NCI-H526 (cell line): ENCODE data around the gene PPIL6.

Experiments
- DNase-seq, 2 experiments: peaks; one replicate each; lab custom pipeline; 2025; lab: John Stamatoyannopoulos, UW

PPIL6 gene

DNA sequence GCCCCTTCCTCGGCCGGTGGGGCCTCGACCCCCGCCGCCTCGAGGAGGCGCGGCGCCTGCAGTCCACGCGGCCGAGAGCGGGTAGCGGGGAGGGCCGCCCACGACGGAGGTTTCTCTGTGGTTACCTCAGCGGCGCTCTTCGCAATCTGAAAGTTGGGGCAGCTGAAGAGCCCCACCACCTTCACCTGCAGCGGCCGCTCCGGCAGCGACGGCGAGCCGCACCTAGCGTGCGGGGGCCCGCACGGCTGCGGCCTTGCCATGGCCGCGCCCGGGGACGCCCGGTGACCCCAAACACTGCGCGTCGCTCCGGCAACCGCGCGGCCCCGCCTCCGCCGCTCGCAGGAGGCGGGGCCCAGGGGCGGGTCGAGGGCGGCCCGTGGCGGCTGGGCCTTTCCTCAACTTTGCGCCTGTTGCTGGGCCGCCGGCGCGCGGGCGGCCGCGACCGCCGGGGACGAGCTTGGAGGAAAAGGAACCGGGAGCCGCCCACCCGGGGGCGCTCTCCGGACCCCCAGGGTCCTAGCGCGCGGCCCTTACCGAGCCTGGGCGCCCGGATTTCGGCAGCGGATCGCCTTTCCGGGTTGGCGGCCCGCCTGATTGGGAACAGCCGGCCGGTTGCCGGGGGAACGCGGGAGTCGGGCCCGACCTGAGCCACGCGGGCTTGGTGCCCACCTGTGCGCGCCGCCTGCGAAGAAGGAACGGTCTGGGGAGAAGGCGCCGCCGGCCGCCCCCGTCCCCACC is at the start of gene PPIL6, which contains the start of gene SMPD2:
PPIL6 (minus strand) TSS at position 298 of the 738 bp plus-strand sequence; CDS start at position 260, 38 bp downstream.
SMPD2 (plus strand) TSS at position 394 of the 738 bp plus-strand sequence. CDS start 398 bp downstream, outside the sequence.
- peak; percentile 40 to 88 for DNase-seq

DNA sequence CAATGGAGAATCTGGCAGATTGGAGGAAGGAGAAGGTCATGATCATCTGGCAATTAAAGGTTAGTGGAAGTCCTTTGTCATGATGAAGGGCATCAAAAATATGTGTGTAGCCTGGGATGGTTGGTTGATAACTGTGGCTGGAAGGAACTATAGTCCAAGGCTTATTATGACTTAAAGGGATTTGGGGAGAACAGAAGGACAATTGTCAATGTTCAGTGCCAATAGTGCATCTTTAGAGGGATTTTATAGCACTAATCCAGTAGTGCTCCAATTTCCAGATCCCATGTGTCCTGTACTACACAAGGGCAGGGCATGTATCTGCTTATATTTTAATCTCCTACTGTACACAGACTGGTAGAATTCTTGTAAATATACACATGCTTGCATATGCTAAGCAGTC is 47.6 kb upstream of the PPIL6 start:
- no peak for DNase-seq

DNA sequence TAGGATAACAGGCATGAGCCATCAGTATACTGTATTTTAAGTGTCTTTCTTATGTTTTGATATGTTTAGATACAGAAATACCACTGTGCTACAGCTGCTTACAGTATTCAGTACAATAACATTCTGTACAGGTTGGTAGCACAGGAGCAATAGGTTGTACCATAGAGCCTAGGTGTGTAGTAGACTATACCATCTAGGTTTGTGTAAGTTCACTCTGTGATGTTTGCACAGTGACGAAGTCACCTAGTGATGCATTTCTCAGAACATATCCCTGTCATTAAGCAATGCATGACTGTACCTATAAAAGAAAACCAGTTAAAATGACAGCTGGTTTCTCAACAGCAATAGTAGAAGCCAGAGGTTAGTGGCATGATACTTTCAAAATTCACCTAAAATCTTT is 45.6 kb upstream of the PPIL6 start:
- DNase-seq: no peak

DNA sequence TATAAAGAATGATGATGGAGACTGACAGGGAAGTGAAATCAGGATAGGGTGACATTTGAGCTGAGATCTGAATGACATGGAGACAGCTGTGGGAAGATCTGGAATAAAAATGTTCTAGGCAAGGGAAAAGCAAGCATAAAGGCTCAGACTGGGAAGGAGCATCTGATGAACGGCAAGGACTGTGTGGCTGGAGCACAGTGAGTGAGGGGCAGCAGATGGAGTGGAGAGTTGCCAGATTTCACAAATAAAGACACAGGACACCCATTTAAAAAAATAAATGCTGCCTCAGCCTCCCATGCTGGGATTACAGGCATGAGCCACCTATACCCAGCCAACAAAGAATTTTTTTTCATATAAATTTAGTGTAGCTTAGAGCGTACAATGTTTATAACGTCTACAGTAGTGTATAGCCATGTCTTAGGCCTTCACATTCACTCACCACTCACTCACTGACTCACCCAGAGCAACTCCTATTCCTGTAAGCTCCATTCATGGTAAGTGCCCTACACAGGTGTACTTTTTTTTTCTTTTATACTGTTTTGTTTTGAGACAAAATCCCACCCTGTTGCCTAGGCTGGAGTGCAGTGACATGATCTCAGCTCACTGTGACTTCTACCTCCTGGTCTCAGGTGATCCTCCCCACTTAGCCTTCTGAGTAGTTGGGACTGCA is 45.0 kb upstream of the PPIL6 start:
- no peak for DNase-seq

DNA sequence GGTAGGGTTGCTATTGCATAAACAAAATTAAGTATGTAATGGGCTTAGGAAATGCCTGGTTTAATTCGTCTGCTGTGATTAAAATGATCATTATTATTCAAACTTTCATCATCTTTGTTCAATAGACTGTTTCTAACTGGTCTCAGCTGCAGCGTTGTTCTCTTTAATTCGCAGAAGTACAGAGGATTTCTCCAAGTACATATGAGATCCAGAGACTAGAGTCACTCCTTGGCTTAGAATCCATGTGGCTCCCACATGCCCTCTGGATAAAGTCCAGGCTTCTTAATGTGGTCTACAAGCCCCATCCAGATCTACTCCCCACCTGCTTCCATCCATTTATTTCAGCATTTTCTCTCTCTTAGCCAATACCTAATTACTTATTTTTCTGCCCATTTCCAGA is 43.7 kb upstream of the PPIL6 start:
- no peak for DNase-seq

DNA sequence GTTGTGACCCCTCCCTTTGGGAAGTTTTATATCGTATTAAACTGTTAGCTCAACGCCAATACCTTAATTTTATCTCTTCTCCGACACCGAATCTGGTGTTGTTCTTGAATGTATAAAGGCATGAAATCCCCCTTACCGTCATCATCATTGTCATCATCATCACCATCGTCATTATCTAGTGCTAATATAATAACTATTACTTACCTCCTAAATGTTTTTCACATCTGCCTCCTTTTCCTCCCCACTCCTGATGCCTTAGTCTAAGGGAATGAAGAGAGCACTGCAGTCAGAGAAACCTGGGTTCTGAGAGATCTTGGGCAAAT is 43.3 kb upstream of the PPIL6 start:
- no peak for DNase-seq

DNA sequence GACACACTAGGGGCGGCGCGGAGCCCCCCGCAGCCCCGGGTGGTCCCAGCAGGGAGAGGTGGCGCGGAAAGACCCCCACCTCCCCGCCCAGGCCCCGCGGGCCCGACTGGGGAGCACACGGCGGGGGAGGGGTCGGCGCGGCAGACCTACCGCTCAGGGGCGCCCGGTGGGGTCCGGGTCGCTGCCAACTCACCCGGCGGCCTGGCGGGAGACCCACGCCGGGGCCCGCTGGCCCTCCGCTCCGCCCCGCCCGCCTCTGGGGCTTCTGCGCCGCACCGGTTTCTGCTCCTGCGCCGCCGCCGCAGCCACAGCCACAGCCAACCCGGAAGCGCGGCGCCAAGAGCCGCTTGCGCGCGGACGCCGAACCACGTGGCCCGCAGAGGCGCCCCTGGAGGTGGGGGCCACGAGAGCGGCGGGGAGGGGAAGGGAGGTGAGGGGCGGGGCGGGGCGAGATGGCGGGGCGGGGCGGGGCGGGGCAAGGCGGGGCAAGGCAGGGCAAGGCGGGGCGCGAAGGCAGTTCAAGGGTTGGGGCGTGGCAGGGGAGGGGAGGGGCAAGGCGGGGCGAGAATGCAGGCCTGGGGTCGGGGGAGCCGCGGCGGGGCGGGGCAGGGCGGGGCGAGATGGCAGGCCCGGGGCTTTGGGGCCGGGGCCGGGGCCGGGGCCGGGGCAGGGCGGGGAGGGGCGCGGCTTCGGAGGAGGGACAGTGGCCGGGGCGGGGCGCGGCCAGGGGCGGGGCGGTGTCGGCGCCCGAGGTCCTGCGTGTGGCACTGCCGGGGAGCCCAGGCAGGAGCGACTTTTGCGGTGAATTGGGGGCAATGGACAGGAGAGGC is 42.7 kb upstream of the PPIL6 start, which contains the start of gene ZBTB24:
ZBTB24 (minus strand) TSS at position 315 of the 830 bp plus-strand sequence. CDS start 1,193 bp downstream, outside the sequence.
- peak; percentile 49 to 94 for DNase-seq

DNA sequence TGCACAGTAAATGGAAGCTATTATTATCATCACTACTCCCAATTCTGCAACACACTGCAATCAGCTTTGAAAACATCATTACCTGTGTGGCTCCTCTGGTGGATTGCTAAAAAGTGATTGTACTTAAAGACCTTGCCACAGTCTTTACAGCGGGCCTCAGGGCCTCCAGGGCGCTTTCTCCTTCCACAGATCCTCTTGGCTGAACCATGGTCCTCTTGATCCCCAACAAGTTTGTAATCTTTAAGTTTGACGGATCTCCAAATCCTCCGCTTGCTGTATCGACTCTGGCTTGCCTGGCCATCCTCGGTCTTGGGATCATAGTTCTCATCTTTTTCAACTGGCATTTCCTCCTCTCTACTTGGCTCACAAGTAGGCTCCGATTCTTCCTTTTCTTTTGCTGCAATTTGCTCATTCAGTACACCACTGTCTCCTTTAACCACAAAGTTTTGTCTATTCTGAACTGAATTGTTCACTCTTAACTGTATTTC is 40.6 kb upstream of the PPIL6 start:
- DNase-seq: no peak

DNA sequence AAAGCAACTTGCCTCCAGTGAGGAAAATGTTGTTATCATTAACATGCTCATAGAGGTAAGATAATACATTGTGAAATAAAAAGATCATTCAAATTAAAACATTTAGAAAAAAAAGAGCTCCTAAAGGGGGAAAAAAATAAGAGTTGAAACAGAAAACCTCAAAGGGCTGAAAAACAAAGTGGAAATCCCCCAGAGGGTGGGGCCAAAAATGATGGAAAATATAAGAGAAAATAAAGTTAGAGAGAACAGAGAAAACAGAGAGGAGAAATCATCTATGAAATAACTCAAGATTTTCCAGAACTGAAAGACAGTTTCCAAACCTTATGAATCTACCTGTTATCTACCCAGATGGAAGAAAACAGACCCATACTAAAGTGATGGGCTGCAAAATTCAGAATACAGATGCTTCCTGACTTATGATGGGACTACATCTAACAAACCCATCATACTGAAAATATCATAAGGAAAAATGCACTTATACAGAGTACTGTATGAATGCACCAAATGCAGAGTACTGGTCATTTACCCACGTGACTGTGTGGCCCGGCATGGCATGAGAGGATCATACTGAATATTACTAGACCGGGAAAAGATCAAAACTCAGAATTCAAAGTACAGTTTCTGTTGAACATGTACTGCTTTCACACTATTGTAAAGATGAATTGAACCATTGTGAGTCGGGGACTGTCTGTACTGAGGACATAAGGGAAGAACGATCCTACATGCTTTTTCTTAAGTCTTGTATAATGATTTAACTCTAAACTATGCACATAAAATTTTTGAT is 38.6 kb upstream of the PPIL6 start:
- no peak for DNase-seq

DNA sequence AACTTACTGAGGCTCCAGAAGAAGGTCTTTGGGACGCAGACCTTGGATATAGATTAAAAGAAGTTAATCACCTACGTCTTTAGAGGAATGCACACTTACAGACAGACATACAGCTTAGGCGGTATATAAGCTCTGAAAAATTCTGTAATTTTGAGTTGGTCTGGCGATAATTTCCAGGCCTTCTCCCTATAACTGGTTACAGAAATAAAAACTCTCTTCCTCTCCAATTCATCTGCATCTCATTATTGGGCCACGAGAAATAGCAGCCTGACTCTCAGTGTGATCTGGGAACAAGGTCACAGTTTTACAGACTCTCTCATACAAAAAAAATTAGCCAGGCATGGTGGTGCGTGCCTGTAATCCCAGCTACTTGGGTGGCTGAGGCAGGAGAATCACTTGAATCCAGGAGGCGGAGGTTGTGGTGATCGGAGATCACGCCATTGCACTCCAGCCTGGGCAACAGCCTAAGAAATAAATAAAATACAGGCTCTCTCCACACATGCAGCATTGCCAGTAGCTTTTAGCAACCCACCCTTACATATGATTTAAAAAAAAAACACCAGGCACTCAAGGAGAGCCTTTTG is 37.9 kb upstream of the PPIL6 start:
- no peak for DNase-seq

DNA sequence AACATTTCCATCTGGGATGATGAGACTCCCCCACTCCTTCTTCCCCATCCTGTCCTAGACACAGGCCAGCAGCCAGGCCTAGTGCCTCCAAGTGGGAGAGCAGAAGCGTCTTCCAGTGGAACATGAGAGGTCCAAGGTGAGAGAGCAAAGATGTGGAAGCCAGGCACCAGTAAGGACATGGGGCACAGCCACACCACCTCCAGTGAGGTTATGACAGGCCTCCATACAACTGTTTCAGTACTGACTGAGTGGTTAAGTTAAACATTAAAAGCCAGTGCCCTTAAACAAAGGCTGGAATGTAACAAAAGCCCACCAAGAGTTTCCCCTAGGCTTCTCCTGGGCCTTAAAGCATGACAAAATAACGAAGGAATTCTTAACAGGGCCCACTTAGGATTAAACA is 37.3 kb upstream of the PPIL6 start:
- no peak for DNase-seq

DNA sequence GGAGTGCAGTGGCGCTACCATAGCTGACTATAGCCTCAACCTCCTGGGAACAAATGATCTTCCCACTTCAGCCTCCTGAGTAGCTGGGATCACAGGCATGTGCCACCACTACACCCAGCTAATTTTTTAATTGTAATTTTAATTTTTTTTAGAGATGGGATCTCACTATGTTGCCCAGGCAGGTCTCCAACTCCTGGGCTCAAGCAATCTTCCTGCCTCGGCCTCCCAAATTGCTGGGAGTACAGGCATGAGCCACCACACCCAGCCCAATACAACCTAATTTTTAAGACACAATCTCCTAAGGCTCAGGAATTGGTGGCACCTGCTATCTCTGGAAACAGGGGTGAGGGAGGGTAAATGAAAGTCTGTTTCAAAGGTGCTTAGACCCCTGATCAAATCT is 36.8 kb upstream of the PPIL6 start:
- DNase-seq: no peak

DNA sequence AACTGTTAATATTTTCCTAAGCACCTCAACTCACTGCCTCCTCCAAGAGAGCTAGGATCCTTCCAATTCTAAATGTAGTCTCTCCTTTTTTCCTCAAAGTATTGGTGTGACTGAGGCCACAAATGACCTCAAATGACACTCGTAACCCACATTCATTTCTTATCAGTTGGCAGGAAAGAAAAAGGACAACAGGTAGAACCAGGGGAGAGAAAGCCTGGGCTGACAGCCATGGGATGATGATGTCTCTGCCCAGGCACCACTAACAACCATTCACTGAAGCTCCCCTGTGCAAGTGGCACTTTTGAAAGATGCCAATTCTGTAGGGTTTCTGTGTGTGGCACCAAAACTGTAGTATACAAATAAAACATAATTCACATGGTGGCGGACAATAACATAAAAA is 35.2 kb upstream of the PPIL6 start:
- DNase-seq: no peak

DNA sequence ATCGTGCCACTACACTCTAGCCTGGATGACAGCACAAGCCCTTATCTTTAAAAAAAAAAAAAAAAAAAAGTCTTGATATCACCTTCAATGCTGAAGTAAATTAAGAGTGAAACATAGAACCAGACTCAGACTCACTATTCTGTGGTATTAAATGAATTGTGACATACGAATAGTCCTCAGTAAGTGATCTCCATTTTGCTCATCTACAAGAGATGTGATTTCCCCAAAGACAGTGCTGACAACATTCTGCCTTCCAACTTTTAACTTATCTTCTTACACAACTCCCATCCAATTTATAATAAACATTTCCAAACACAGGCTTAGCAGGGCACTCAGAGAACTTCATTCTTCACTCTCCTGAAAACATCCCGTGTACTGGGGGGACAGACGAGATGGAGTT is 34.6 kb upstream of the PPIL6 start:
- no peak for DNase-seq

DNA sequence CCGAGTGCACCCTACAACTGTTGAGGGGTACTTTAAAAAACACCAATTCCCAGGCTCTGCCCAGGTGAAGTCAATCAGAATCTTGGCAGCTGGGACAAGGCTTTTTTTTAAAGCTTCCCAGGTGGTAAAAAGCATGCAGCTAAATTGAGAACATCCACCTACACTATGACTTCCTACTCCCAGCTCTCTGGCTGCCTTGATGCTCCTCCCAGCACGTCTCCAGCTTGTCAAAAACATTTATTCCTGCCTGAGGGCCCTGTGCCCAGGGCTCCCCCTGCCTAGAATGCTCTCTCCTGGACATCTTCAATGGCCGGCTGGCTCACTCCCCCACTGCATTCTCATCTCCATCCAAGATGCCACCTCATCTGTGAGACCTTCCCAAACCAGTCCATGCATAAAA is 32.7 kb upstream of the PPIL6 start:
- no peak for DNase-seq

DNA sequence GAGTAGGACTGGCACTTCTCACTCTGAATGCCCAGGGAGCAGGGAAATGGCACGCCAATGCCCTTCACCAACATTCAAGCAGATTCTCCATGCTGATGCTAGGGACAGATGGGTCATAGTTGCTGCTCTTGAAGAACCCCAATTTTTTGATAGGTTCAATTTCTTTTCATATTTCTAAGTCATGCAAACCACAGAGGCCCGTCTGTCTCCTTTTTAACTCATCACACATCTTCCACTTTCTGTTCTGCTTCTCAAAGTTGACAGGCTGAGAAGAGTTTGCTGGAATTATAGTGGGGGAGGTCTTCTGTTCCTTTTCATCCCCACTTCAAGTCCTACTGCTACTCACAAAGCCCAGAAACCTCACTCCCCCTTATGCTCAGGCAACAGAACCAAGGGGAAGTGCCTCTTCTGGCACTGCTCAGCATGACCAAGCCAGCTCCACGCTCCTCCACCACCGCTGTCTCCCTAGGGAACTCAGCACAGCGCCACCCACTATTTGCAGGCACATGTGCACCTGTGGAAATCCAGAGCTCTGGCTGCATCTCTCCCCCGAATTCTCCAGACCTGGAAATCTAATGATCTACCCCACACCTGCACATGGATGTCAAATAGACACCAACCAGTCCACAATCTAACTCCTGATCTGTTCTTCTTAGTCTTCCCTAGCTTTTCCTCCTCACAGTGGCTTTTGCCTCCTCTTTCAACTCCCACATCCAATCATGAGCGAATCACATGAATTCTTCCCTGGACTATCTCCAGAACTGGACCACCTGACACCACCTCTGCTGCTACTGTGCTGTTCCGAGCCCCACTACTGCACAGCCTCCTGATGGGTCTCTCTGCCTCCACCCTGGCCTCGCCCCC is 31.9 kb upstream of the PPIL6 start:
- DNase-seq: peak in 1 of 2 experiments; percentile 14

DNA sequence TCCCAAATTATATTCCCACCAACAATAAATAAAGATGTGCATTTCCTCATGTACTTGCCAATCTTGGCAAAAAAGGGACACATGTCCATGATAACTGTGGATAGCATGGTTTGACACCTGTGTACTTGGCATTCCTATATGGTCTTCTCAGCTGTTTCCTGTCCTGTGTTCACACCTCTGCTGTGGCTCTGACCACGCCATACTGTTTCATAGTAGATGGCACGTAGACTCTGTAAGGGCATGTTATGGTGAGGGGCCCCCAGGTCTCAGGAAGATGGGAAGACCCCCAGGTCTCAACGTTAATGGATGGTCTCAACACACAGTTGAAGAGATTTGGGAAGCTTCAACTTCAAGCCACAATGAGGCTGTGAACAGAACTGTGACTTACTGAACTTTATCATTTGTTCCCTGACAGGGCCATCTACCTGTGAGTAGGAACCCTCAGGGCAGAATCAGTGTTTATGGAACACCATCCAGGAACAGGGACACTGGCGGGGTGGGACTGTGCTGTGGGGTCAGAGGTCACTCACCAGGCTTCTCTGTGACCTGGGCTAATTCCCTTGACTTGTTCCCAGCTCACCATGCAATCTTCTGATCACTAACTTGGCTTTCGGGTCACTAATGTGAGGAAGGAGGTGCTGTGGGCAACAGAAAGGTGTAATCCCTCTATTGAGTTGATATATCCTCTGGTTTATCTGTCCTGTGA is 30.8 kb upstream of the PPIL6 start:
- no peak for DNase-seq

DNA sequence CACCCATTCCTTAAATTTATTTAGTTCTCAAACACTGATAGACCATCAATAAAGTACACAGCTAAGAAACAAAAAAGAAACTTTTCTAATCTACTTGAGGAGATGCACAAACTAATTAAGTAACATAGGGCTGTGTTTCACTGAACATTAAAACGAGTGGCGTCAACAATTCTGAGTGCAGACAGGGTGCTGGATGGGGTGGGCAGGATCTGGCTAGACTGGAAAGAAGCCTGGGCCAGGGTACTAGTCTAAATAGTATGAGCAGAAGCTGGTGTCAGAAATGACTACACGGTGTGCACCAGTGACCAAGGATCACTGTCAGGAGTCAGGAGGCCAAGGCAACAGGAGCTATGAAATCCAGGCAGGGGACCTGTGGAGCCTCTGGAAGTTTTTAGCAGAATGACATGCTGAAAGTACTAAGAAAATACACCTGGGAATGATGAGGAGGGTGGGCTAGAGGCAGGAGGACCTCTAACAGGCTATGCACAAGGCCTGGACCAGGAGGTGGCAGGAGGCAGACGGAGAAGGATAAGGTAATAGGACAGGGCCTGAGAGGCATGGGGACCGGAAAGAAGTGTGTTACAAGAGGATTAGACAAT is 29.3 kb upstream of the PPIL6 start:
- no peak for DNase-seq

DNA sequence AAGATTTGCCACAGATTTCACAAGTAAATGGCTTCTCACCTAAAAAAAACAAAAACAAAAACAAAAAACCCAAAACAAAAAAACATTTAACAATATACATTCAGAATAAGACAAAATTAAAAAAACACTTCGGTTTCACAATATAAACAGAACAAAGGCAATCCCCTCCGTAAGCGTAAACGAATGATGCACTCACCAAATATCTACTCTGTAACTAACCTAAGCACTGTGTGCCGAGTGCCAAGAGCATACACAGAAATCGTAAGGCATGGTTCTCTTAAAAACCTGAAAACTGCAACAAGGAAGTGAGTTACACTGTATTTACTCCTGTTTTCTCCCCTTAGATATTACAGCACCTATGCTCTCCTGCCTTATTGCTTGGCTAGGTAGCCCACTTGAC is 27.3 kb upstream of the PPIL6 start:
- no peak for DNase-seq
